ENCODE measurements around the gene NASP.
A peak's percentile ranks its signal among the peaks of the same experiment; 100 is the strongest.

DNA sequence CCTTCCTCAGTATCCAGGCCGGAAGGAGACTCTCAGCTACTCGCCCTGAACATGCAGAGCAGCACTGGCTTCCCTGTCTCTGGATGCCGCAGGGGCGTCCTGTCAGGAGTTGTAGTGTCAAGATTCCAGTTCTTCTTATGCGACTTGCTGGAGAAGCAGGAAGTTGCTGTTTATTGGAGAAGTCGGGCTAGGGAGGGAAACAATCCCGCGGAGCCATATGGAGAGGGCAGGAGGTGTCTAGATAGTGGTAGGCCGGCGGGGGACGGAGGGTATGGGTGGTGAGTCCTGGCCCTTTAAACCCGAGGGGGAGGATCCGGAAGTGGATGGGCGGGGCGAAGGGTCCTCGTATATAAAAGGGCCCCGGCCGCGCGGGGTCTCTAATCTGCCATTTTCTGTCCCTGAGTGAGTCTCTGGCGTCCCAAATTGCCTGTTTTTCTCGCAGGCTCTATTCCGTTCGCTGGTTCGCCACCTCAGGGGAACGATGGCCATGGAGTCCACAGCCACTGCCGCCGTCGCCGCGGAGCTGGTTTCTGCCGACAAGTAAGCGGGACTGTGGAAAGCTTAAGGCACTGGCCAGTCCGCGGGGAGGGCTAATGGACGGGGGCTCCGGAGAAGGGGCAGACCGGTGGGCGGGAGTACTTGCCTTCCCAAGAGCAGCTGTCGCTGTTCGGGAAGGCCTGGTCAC, at the start of gene NASP:
- TF ChIP-seq, protein P1, sequence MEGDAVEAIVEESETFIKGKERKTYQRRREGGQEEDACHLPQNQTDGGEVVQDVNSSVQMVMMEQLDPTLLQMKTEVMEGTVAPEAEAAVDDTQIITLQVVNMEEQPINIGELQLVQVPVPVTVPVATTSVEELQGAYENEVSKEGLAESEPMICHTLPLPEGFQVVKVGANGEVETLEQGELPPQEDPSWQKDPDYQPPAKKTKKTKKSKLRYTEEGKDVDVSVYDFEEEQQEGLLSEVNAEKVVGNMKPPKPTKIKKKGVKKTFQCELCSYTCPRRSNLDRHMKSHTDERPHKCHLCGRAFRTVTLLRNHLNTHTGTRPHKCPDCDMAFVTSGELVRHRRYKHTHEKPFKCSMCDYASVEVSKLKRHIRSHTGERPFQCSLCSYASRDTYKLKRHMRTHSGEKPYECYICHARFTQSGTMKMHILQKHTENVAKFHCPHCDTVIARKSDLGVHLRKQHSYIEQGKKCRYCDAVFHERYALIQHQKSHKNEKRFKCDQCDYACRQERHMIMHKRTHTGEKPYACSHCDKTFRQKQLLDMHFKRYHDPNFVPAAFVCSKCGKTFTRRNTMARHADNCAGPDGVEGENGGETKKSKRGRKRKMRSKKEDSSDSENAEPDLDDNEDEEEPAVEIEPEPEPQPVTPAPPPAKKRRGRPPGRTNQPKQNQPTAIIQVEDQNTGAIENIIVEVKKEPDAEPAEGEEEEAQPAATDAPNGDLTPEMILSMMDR (IDR thresholded peaks at IDR 0.05): no peak
- TF ChIP-seq EP300 (IDR thresholded peaks at IDR 0.05) (no peak), POLR2A (IDR thresholded peaks at IDR 0.05; ENCODE audit: low read depth) (peak; percentile 84), POLR2AphosphoS5 (IDR thresholded peaks at IDR 0.05) (peak; percentile 70 to 93)

Measured in esophagus muscularis mucosa (tissue), 4 donors.